Loucy (cell line): Measurements from ENCODE around the gene ARHGAP26.

Experiments
- H2AFZ ChIP-seq: fragments of 200-600 bp; sonication (generic); 2 replicates; pipeline ENCODE4 v1.6.0; 2016; ENCODE audit warnings: antibody characterized with exemption, mild to moderate bottlenecking, low read length, moderate library complexity
- H3F3A ChIP-seq: fragments of 200-600 bp; 2 replicates; pipeline ENCODE4 v1.6.0; 2016; ENCODE audit warnings: antibody characterized with exemption, low read depth, mild to moderate bottlenecking
- H3K27me3 ChIP-seq: fragments of 200-600 bp; sonication (generic); 2 replicates; pipeline ENCODE4 v1.6.1; 2014; ENCODE audit warnings: low read length, mild to moderate bottlenecking; ENCODE audit not compliant: insufficient read depth, poor library complexity, severe bottlenecking
- H3K36me3 ChIP-seq: fragments of 200-600 bp; sonication (generic); 2 replicates; pipeline ENCODE4 v1.6.1; 2016; ENCODE audit warnings: low read length; ENCODE audit not compliant: insufficient read depth
- H3K4me1 ChIP-seq: fragments of 200-600 bp; sonication (generic); 2 replicates; pipeline ENCODE4 v1.5.1; 2014; ENCODE audit warnings: low read length, mild to moderate bottlenecking; ENCODE audit not compliant: insufficient read depth, poor library complexity, severe bottlenecking
- H3K4me2 ChIP-seq: fragments of 200-600 bp; sonication (generic); 2 replicates; pipeline ENCODE4 v1.6.0; 2014; ENCODE audit warnings: antibody characterized with exemption, low read length, low read depth, mild to moderate bottlenecking; ENCODE audit not compliant: poor library complexity, severe bottlenecking
- H3K4me3 ChIP-seq: fragments of 200-600 bp; sonication (generic); 2 replicates; pipeline ENCODE4 v1.5.1; 2014; ENCODE audit warnings: low read length, mild to moderate bottlenecking, mixed read lengths; ENCODE audit not compliant: poor library complexity, severe bottlenecking
- H3K79me2 ChIP-seq: fragments of 200-600 bp; sonication (generic); 2 replicates; pipeline ENCODE4 v1.6.1; 2014; ENCODE audit warnings: low read length; ENCODE audit not compliant: insufficient read depth
- H3K9ac ChIP-seq: fragments of 200-600 bp; sonication (generic); 2 replicates; pipeline ENCODE4 v1.6.0; 2014; ENCODE audit warnings: mild to moderate bottlenecking, low read depth, low read length, moderate library complexity; ENCODE audit not compliant: poor library complexity, severe bottlenecking
- H3K9me2 ChIP-seq: fragments of 200-600 bp; sonication (generic); replicated peaks from 2 replicates; pipeline ENCODE4 v1.6.1; 2016; ENCODE audit warnings: low read depth, low read length, mixed read lengths
- H3K9me3 ChIP-seq: fragments of 200-600 bp; sonication (generic); 2 replicates; pipeline ENCODE4 v1.6.1; 2014; ENCODE audit warnings: mild to moderate bottlenecking, antibody characterized with exemption, low read length, low read depth; ENCODE audit not compliant: insufficient read depth
- H4K20me1 ChIP-seq: fragments of 200-600 bp; sonication (generic); 2 replicates; pipeline ENCODE4 v1.6.0; 2014; ENCODE audit warnings: antibody characterized with exemption, low read length, mild to moderate bottlenecking; ENCODE audit not compliant: insufficient read depth, poor library complexity, severe bottlenecking
- EZH2phosphoT487 ChIP-seq: fragments of 200-600 bp; IDR thresholded peaks from 2 replicates; pipeline ENCODE4 v1.6.1; 2018; ENCODE audit warnings: antibody characterized with exemption, mild to moderate bottlenecking, moderate library complexity, borderline replicate concordance
- TF ChIP-seq, protein P1 (sequence below): fragments of 200-600 bp; sonication (generic); conservative IDR thresholded peaks from 2 replicates; pipeline ENCODE4 v1.5.1; 2014; ENCODE audit warnings: mild to moderate bottlenecking, antibody characterized with exemption, low read length

Gene ARHGAP26

GRCh38 chr5:142896325-142897007 lies 126.3 kb downstream of the ARHGAP26 start:
- no peaks in the 10 kb centered on the region for H3K79me2 ChIP-seq
- H3F3A ChIP-seq: no peaks in the 10 kb centered on the region
- no peaks in the 10 kb centered on the region for H3K9me3 ChIP-seq
- H3K4me1 ChIP-seq: no peaks in the 10 kb centered on the region
- no peak overlapping the region for H3K4me2 ChIP-seq
- peaks cover 11% of the 10 kb centered on the region; the same call in 1 of the 2 replicates for H3K36me3 ChIP-seq
- H3K4me3 ChIP-seq: no peak overlapping the region
- no peaks in the 10 kb centered on the region for H3K27me3 ChIP-seq
- no peak overlapping the region for H3K9ac ChIP-seq
- no peak overlapping the region for H2AFZ ChIP-seq
- TF ChIP-seq EZH2phosphoT487: no peak
- TF ChIP-seq, protein P1, sequence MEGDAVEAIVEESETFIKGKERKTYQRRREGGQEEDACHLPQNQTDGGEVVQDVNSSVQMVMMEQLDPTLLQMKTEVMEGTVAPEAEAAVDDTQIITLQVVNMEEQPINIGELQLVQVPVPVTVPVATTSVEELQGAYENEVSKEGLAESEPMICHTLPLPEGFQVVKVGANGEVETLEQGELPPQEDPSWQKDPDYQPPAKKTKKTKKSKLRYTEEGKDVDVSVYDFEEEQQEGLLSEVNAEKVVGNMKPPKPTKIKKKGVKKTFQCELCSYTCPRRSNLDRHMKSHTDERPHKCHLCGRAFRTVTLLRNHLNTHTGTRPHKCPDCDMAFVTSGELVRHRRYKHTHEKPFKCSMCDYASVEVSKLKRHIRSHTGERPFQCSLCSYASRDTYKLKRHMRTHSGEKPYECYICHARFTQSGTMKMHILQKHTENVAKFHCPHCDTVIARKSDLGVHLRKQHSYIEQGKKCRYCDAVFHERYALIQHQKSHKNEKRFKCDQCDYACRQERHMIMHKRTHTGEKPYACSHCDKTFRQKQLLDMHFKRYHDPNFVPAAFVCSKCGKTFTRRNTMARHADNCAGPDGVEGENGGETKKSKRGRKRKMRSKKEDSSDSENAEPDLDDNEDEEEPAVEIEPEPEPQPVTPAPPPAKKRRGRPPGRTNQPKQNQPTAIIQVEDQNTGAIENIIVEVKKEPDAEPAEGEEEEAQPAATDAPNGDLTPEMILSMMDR: no peak
- H3K9me2 ChIP-seq: no peaks in the 10 kb centered on the region
- no peaks in the 10 kb centered on the region for H4K20me1 ChIP-seq

DNA sequence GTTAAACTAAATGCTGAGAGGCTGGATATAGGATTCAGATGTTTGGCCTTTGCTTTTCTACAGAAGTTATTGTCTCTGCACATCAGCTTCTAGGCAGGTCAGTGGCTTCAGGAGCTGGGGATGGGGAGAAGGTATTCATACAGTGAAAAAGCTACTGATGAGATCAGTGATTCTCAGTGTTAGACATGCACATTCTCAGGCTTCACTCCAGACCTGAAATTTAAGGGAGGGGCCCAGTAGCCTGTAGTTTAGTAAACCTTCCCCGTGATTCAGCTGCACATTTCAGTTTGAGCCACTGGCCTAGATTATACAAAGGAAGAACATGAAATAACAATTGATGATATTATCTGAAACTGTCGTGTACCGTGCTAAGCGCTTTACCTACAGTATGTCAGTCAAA lies 127.2 kb downstream of the ARHGAP26 start:
- Histone ChIP-seq H3K36me3 (peaks cover 15% of the 10 kb centered on the region; the same call in 1 of the 2 replicates), H3K79me2 (no peaks in the 10 kb centered on the region), H3K9me3 (no peaks in the 10 kb centered on the region), H3K4me2 (no peak overlapping the region), H2AFZ (no peak overlapping the region), H3F3A (no peaks in the 10 kb centered on the region), H3K9ac (no peak overlapping the region), H3K4me1 (no peaks in the 10 kb centered on the region), H3K27me3 (no peaks in the 10 kb centered on the region), H4K20me1 (no peaks in the 10 kb centered on the region), H3K9me2 (no peaks in the 10 kb centered on the region), H3K4me3 (no peak overlapping the region)
- TF ChIP-seq, protein P1: no peak
- TF ChIP-seq EZH2phosphoT487: no peak

DNA sequence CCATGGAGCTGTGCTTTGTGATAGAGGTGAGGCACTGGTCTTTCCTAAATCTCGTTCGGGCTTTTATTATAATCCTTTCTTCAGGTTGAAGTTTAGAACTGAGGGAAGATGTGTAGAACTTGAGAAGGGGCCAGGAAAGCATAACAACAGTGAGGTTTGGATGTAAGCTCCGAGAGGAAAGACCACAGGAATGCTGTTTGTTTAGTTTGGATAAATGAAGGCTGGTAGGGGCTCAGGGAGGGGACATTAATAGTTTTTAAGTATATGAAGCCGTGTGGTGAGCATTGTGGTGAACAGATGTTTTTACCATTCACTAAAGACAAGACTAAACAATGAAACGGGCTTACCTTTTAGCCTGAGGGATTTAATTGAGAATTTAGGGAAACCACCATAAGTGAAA lies 130.8 kb downstream of the ARHGAP26 start:
- no peaks in the 10 kb centered on the region for H4K20me1 ChIP-seq
- H3K9me2 ChIP-seq: no peaks in the 10 kb centered on the region
- no peak overlapping the region for H3K9ac ChIP-seq
- H3K4me2 ChIP-seq: no peak overlapping the region
- H3K27me3 ChIP-seq: no peaks in the 10 kb centered on the region
- H3K36me3 ChIP-seq: peaks cover 30% of the 10 kb centered on the region; the same call in 1 of the 2 replicates
- H3F3A ChIP-seq: no peaks in the 10 kb centered on the region
- no peaks in the 10 kb centered on the region for H3K79me2 ChIP-seq
- no peak overlapping the region for H3K4me3 ChIP-seq
- TF ChIP-seq, protein P1: no peak
- no peak for TF ChIP-seq EZH2phosphoT487
- no peaks in the 10 kb centered on the region for H3K4me1 ChIP-seq
- no peaks in the 10 kb centered on the region for H3K9me3 ChIP-seq
- H2AFZ ChIP-seq: no peak overlapping the region
